HEK293 (cell line): ENCODE results near the gene HTRA1.

Experiments
- TCF7L2 ChIP-seq: IDR thresholded peaks from 2 replicates; pipeline ENCODE4 v1.6.1; 2011; ENCODE audit warnings: low read depth, mild to moderate bottlenecking, inconsistent platforms, low read length, moderate library complexity, borderline replicate concordance
- ZNF146 ChIP-seq: fragments of 450-650 bp; formaldehyde crosslinking; IDR thresholded peaks from 2 replicates; pipeline ENCODE4 v1.5.1; 2016; ENCODE audit warnings: missing biosample characterization, missing genetic modification characterization
- ZNF776 ChIP-seq: fragments of 450-650 bp; formaldehyde crosslinking; IDR thresholded peaks from 2 replicates; pipeline ENCODE4 v1.5.0; 2017; ENCODE audit warnings: missing biosample characterization, missing genetic modification characterization, borderline replicate concordance
- TF ChIP-seq, protein P1 (sequence below): fragments of 450-650 bp; formaldehyde crosslinking; IDR thresholded peaks from 2 replicates; pipeline ENCODE4 v1.5.1; 2016; ENCODE audit warnings: missing biosample characterization, missing genetic modification characterization

- TF ChIP-seq, protein P1, sequence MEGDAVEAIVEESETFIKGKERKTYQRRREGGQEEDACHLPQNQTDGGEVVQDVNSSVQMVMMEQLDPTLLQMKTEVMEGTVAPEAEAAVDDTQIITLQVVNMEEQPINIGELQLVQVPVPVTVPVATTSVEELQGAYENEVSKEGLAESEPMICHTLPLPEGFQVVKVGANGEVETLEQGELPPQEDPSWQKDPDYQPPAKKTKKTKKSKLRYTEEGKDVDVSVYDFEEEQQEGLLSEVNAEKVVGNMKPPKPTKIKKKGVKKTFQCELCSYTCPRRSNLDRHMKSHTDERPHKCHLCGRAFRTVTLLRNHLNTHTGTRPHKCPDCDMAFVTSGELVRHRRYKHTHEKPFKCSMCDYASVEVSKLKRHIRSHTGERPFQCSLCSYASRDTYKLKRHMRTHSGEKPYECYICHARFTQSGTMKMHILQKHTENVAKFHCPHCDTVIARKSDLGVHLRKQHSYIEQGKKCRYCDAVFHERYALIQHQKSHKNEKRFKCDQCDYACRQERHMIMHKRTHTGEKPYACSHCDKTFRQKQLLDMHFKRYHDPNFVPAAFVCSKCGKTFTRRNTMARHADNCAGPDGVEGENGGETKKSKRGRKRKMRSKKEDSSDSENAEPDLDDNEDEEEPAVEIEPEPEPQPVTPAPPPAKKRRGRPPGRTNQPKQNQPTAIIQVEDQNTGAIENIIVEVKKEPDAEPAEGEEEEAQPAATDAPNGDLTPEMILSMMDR = no peak
- TF ChIP-seq ZNF776 = no peak
- no peak for TF ChIP-seq ZNF146 (tag by site-specific recombination)
- no peak for TF ChIP-seq TCF7L2
Observed at GRCh38 chr10:122513053-122513452, 51.7 kb downstream of the HTRA1 start.
